Erythroblast (primary cell): ENCODE measurements around the gene TEAD2.

Experiments
- GATA1 ChIP-seq: IDR thresholded peaks from 2 replicates; pipeline ENCODE4 v1.6.1; 2011; ENCODE audit warnings: low read depth, mild to moderate bottlenecking, control low read depth, low read length, moderate library complexity
- POLR2A ChIP-seq: IDR thresholded peaks from 2 replicates; pipeline ENCODE4 v1.6.1; 2011; ENCODE audit warnings: mild to moderate bottlenecking, low read length

DNA sequence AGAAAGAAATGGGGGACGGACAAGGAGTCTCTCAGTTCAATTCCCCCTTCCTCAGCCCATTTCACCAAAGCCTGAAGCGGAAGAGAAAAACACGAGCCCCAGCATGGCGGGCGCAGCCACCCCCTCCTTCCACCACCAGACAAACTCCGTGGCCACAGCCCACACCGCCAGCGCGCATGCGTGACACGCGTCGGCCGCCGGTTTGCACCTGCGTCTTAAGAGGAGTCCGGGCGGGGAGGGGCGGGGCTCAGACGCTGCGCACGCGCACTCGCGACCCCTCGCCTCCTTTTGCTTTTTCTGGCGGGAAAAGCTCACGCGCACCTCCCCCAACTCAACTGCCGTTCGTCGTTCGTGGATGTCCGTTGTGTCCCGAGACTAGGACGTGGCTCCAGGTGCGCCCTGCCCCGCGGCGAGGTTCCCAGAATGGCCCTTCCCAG is 25.7 kb upstream of the TEAD2 start, which contains the start of gene KASH5:
- TF ChIP-seq POLR2A (no peak), GATA1 (no peak)
